HepG2 (cell line): ENCODE data around the gene MGA. TPM values are rescaled to one million over a fixed set of nuclear protein-coding genes. Genes with fewer than 3 reads are reported as not detected.

Experiments used
- ATAC-seq: fragments of 200-7000 bp; cut with Tn5 transposase; 3 replicates; pipeline ENCODE4 v1.9.1; 2020; ENCODE audit warnings: mild to moderate bottlenecking, moderate library complexity
- BruUV-seq: library from RNA; stranded (reverse); fragments of 400-500 nt; replicated peaks from 2 replicates; lab custom pipeline; 2021; lab: Mats Ljungman, UMichigan
- CTCF ChIA-PET: fragments of 300-600 bp; formaldehyde crosslinking; extraction: SDS; loops from one replicate; lab custom pipeline; 2021; ENCODE audit warnings: low total read pairs, inconsistent platforms, low intra/inter-chr PET ratio; lab: Yijun Ruan, JAX
- POLR2A ChIA-PET: fragments of 350-600 bp; sonication (Branson Sonifier 250); formaldehyde crosslinking; loops from one replicate; lab custom pipeline; 2020; ENCODE audit warnings: antibody characterized with exemption, inconsistent platforms; lab: Yijun Ruan, JAX
- DNase-seq: peaks from one replicate; pipeline ENCODE4 v3.0.0-alpha.2; 2015; ENCODE audit warnings: low spot score
- FAIRE-seq: peaks from 3 replicates; lab custom pipeline; 2011; peaks lifted over from hg19 to GRCh38; lab: Jason Lieb, UNC
- H2AFZ ChIP-seq: one replicate; pipeline ENCODE4 v1.6.1; 2011; ENCODE audit warnings: low read length, inconsistent platforms
- H3K27ac ChIP-seq: fragments of 300-600 bp; 3 replicates; pipeline ENCODE4 v1.8.0; 2011; ENCODE audit warnings: mixed run types, mild to moderate bottlenecking, mixed read lengths, low read length, inconsistent platforms; ENCODE audit not compliant: insufficient read depth; ENCODE audit errors: extremely low read length
- H3K27me3 ChIP-seq, 2 experiments: fragments of 200-600 bp in 1 of 2; 2 replicates in 1 of 2; 3 replicates in 1 of 2; pipeline versions ENCODE4 v1.6.0 to v1.8.0; 2011; ENCODE audit warnings: low read length in 2 of 2, mild to moderate bottlenecking in 2 of 2, moderate library complexity in 2 of 2, inconsistent platforms in 1 of 2; ENCODE audit not compliant: insufficient read depth in 2 of 2, control insufficient read depth in 1 of 2
- H3K36me3 ChIP-seq, 2 experiments: fragments of 200-600 bp in 1 of 2; replicated peaks in 1 of 2; 2 replicates in 1 of 2; 3 replicates in 1 of 2; pipeline versions ENCODE4 v1.5.1 to v1.8.0; 2011; ENCODE audit warnings: low read length in 2 of 2, inconsistent platforms in 1 of 2; ENCODE audit not compliant: insufficient read depth in 2 of 2, control insufficient read depth in 1 of 2
- H3K4me1 ChIP-seq: 2 replicates; pipeline ENCODE4 v1.5.1; 2012; ENCODE audit warnings: low read length, inconsistent platforms; ENCODE audit not compliant: insufficient read depth
- H3K4me2 ChIP-seq: 2 replicates; pipeline ENCODE4 v1.6.0; 2011; ENCODE audit warnings: low read depth, low read length, inconsistent platforms
- H3K4me3 ChIP-seq, 3 experiments: fragments of 200-600 bp in 1 of 3; sonication (generic), shearing (Covaris generic) in 1 of 3; replicated peaks in 1 of 3; 2 replicates each; pipeline ENCODE4 v1.5.1; 2011 to 2016; ENCODE audit warnings: low read length in 3 of 3, inconsistent platforms in 2 of 3, low read depth in 2 of 3, mild to moderate bottlenecking in 2 of 3, control low read depth in 1 of 3, mixed read lengths in 1 of 3; ENCODE audit not compliant: insufficient read depth in 1 of 3
- H3K79me2 ChIP-seq: one replicate; pipeline ENCODE4 v1.6.1; 2011; ENCODE audit warnings: low read length, inconsistent platforms; ENCODE audit not compliant: insufficient read depth
- H3K9ac ChIP-seq: 2 replicates; pipeline ENCODE4 v1.6.0; 2011; ENCODE audit warnings: mild to moderate bottlenecking, low read depth, low read length, inconsistent platforms; ENCODE audit not compliant: insufficient read depth
- H3K9me3 ChIP-seq: 2 replicates; pipeline ENCODE4 v1.5.1; 2012; ENCODE audit warnings: mild to moderate bottlenecking, low read length
- H4K20me1 ChIP-seq: 2 replicates; pipeline ENCODE4 v1.6.0; 2011; ENCODE audit warnings: inconsistent platforms, mild to moderate bottlenecking, low read length, moderate library complexity; ENCODE audit not compliant: insufficient read depth
- PCBP2 ChIP-seq: fragments of 200-400 bp; formaldehyde crosslinking; optimal IDR thresholded peaks from 2 replicates; pipeline ENCODE3; 2018; ENCODE audit warnings: low read length, low read depth; ENCODE audit not compliant: poor library complexity, severe bottlenecking
- ZNF142 ChIP-seq: sonication (generic); formaldehyde crosslinking; IDR thresholded peaks from 2 replicates; pipeline ENCODE4 v1.4.0; 2020; ENCODE audit warnings: missing genetic modification reagents
- WGBS: methylation state at CpG from one replicate; pipeline ENCODE4 v1.1.6; 2017; ENCODE audit warnings: low lambda C conversion rate; 5-methylcytosine and 5-hydroxymethylcytosine counted together
- in situ Hi-C: cut with HindIII; loops from 2 replicates; pipeline ENCODE4 v1.10.0; 2017; ENCODE audit warnings: low pct_unique_long_range_greater_than_20kb; ENCODE audit not compliant: extremely low pct_ligation_motif_present
- intact Hi-C: fragments of 100-400 bp; cut with micrococcal nuclease; formaldehyde crosslinking; loops from one replicate; pipeline ENCODE4 v1.10.0; 2022; ENCODE audit not compliant: unreplicated experiment
- polyA plus RNA-seq, 8 experiments: library from polyadenylated mRNA; depleted of rRNA in 3 of 8; stranded (reverse) in 7 of 8; unstranded in 1 of 8; fragments of >200 nt; fragmentation: Illumina TruSeq in 4 of 8; extraction: Trizol in 4 of 8; gene quantifications; 2 replicates each; pipeline versions ENCODE4 v1.2.1 to v1.2.3, GENCODE V29; 2011 to 2016; ENCODE audit warnings: low read depth in 4 of 8, missing spikeins in 1 of 8, mixed read lengths in 1 of 8; ENCODE audit not compliant: insufficient read depth in 1 of 8
- total RNA-seq, 5 experiments: library from RNA; depleted of rRNA; stranded (reverse); fragments of >200 nt; fragmentation: Illumina TruSeq; extraction: Trizol; gene quantifications; 2 replicates each; pipeline ENCODE4 v1.2.3, GENCODE V29; 2016; ENCODE audit warnings: low read depth in 1 of 5

Gene MGA
- total and polyA plus RNA-seq, 2 of the 13 experiments (the other 11 are each of a cell fraction or from before 2014, with no cell fraction given), result 5.3 to 59.0 TPM

GRCh38 chr15:41651373-41651772 lies 8.8 kb upstream of the MGA start:
- intact Hi-C loops, result no loop called here
- in situ Hi-C loops, result no loop called here
- H3K27ac ChIP-seq, result no peak overlapping the region

More at GRCh38 chr15:41651373-41651772, 8.8 kb upstream of the MGA start:
- POLR2A ChIA-PET, result no interaction called here
- no peaks in the 10 kb centered on the region for H3K27me3 ChIP-seq
- H3K9me3 ChIP-seq, result no peaks in the 10 kb centered on the region
- H3K36me3 ChIP-seq, result no peaks in the 10 kb centered on the region; a peak in 1 of 5 replicates
- TF ChIP-seq PCBP2, result peak; percentile 94
- TF ChIP-seq ZNF142 (CRISPR knock-in tag), result no peak
- TF ChIP-seq, all 625 proteins: peak for 1
- DNase-seq, result no peak
- 93% methylated on average over 1 of the region's 1 CpG for WGBS
- peaks cover 43% of the 10 kb centered on the region for H3K4me1 ChIP-seq
- CTCF ChIA-PET, result no interaction called here
- H3K4me2 ChIP-seq, result no peak overlapping the region
- H3K4me3 ChIP-seq, result no peak overlapping the region
- no peak overlapping the region for H2AFZ ChIP-seq
- peaks cover 55% of the 10 kb centered on the region for H3K79me2 ChIP-seq
- no peaks in the 10 kb centered on the region for H4K20me1 ChIP-seq
- no peak overlapping the region for H3K9ac ChIP-seq
- FAIRE-seq, result no peak
- BruUV-seq, result no TSS peak
- no peak for ATAC-seq
